Caco-2 (cell line): Measurements from ENCODE around the gene CAMKMT. TPM values are rescaled to one million over a fixed set of nuclear protein-coding genes. Genes with fewer than 3 reads are reported as not detected.

Experiments used
- BruUV-seq: library from RNA; stranded (reverse); fragments of 400-500 nt; replicated peaks from 2 replicates; lab custom pipeline; 2021; lab: Mats Ljungman, UMichigan
- CTCF ChIA-PET: fragments of 300-600 bp; sonication (Branson Sonifier 250); formaldehyde crosslinking; loops from one replicate; lab custom pipeline; 2022; ENCODE audit warnings: antibody characterized with exemption; lab: Charles Lee
- POLR2A ChIA-PET: fragments of 300-600 bp; sonication (Branson Sonifier 250); formaldehyde crosslinking; loops from one replicate; lab custom pipeline; 2022; ENCODE audit warnings: antibody characterized with exemption; lab: Charles Lee
- DNase-seq, 2 experiments: peaks; one replicate each; pipeline versions ENCODE4 v3.0.0 to v3.0.0-alpha.2; 2020 to 2022
- H3K27me3 ChIP-seq: replicated peaks from 2 replicates; pipeline ENCODE4 v1.6.0; 2011; ENCODE audit warnings: low read length; ENCODE audit not compliant: control insufficient read depth, insufficient read depth
- H3K36me3 ChIP-seq: 2 replicates; pipeline ENCODE4 v1.5.1; 2011; ENCODE audit warnings: low read length; ENCODE audit not compliant: control insufficient read depth, insufficient read depth
- H3K4me1 ChIP-seq: fragments of 250-450 bp; sonication (Bioruptor Pico); 2 replicates; pipeline ENCODE4 v1.5.1; 2020; ENCODE audit warnings: mild to moderate bottlenecking
- H3K4me3 ChIP-seq: 2 replicates; pipeline ENCODE4 v1.5.1; 2011; ENCODE audit warnings: low read depth, mild to moderate bottlenecking, control low read depth, low read length
- H3K9me3 ChIP-seq: fragments of 250-450 bp; sonication (Bioruptor Pico); 2 replicates; pipeline ENCODE4 v1.5.1; 2020; ENCODE audit warnings: mild to moderate bottlenecking, moderate library complexity
- H3K27ac Mint-ChIP-seq: one replicate; pipeline ENCODE4 v1.8.0; 2022; ENCODE audit warnings: mixed read lengths; ENCODE audit not compliant: unreplicated experiment
- H3K27me3 Mint-ChIP-seq: one replicate; pipeline ENCODE4 v1.8.0; 2022; ENCODE audit warnings: mixed read lengths; ENCODE audit not compliant: insufficient read depth, unreplicated experiment
- H3K36me3 Mint-ChIP-seq: one replicate; pipeline ENCODE4 v1.8.0; 2022; ENCODE audit warnings: mild to moderate bottlenecking, mixed read lengths; ENCODE audit not compliant: insufficient read depth, unreplicated experiment
- H3K4me1 Mint-ChIP-seq: one replicate; pipeline ENCODE4 v1.8.0; 2022; ENCODE audit warnings: low read depth, mixed read lengths; ENCODE audit not compliant: unreplicated experiment
- H3K4me3 Mint-ChIP-seq: one replicate; pipeline ENCODE4 v1.8.0; 2022; ENCODE audit warnings: mild to moderate bottlenecking, moderate library complexity, mixed read lengths; ENCODE audit not compliant: unreplicated experiment
- H3K9me3 Mint-ChIP-seq: one replicate; pipeline ENCODE4 v1.8.0; 2022; ENCODE audit warnings: mixed read lengths; ENCODE audit not compliant: unreplicated experiment
- CTCF ChIP-seq, 2 experiments: fragments of 200-600 bp in 1 of 2; IDR thresholded peaks; 1 replicate in 1 of 2; 2 replicates in 1 of 2; pipeline versions ENCODE4 v1.5.1 to v1.8.0; 2011 to 2022; ENCODE audit warnings: antibody characterized with exemption in 1 of 2, control low read depth in 1 of 2, inconsistent platforms in 1 of 2, low read depth in 1 of 2, low read length in 1 of 2, mild to moderate bottlenecking in 1 of 2, moderate library complexity in 1 of 2; ENCODE audit not compliant: insufficient read depth in 1 of 2, severe bottlenecking in 1 of 2, unreplicated experiment in 1 of 2
- intact Hi-C: fragments of 100-400 bp; cut with micrococcal nuclease; formaldehyde crosslinking; loops from one replicate; pipeline ENCODE4 v1.10.0; 2022; ENCODE audit not compliant: unreplicated experiment
- total RNA-seq: library from RNA; stranded (reverse); gene quantifications from 2 replicates; pipeline ENCODE4 v1.2.3, GENCODE V29; 2022

CAMKMT gene
- total RNA-seq, 1 experiment from 2014 or later: 25.2 TPM

GRCh38 chr2:44602446-44602845, 240.7 kb downstream of the CAMKMT start:
- no peak overlapping the region for H3K4me3 ChIP-seq
- no TSS peak for BruUV-seq
- no peaks in the 10 kb centered on the region for H3K27me3 ChIP-seq
- no peaks in the 10 kb centered on the region for H3K9me3 ChIP-seq
- no peaks in the 10 kb centered on the region for H3K27me3 Mint-ChIP-seq
- TF ChIP-seq CTCF (IDR thresholded peaks at IDR 0.05; ENCODE audit: insufficient read depth in 1 of 2, low read depth in 1 of 2, low read length in 1 of 2, severe bottlenecking in 1 of 2, unreplicated experiment in 1 of 2): no peak
- CTCF ChIA-PET: no interaction called here
- POLR2A ChIA-PET: no interaction called here
- H3K36me3 Mint-ChIP-seq: no peaks in the 10 kb centered on the region
- H3K9me3 Mint-ChIP-seq: no peaks in the 10 kb centered on the region
- DNase-seq: no peak
- H3K4me3 Mint-ChIP-seq: no peak overlapping the region
- H3K4me1 Mint-ChIP-seq: no peaks in the 10 kb centered on the region
- H3K36me3 ChIP-seq: no peaks in the 10 kb centered on the region
- no peaks in the 10 kb centered on the region for H3K4me1 ChIP-seq
- no peak overlapping the region for H3K27ac Mint-ChIP-seq
- intact Hi-C loops: no loop called here

GRCh38 chr2:44605511-44605910, 243.8 kb downstream of the CAMKMT start:
- CTCF ChIA-PET: interaction anchor here (0.6 kb wide), 1 partner anchor 198 kb away, joined by 3 read pairs; no protein-coding TSS in a partner anchor
- Histone ChIP-seq H3K9me3 (no peaks in the 10 kb centered on the region), H3K4me3 (no peak overlapping the region), H3K27me3 (no peaks in the 10 kb centered on the region), H3K36me3 (no peaks in the 10 kb centered on the region), H3K4me1 (no peaks in the 10 kb centered on the region)
- peaks cover 6% of the 10 kb centered on the region for H3K9me3 Mint-ChIP-seq
- BruUV-seq: no TSS peak
- POLR2A ChIA-PET: no interaction called here
- no peak overlapping the region for H3K27ac Mint-ChIP-seq
- intact Hi-C loops: no loop called here
- DNase-seq: no peak
- H3K27me3 Mint-ChIP-seq: no peaks in the 10 kb centered on the region
- no peaks in the 10 kb centered on the region for H3K4me1 Mint-ChIP-seq
- no peak for TF ChIP-seq CTCF (IDR thresholded peaks at IDR 0.05; ENCODE audit: insufficient read depth in 1 of 2, low read depth in 1 of 2, low read length in 1 of 2, severe bottlenecking in 1 of 2, unreplicated experiment in 1 of 2)
- H3K36me3 Mint-ChIP-seq: no peaks in the 10 kb centered on the region
- no peak overlapping the region for H3K4me3 Mint-ChIP-seq

DNA sequence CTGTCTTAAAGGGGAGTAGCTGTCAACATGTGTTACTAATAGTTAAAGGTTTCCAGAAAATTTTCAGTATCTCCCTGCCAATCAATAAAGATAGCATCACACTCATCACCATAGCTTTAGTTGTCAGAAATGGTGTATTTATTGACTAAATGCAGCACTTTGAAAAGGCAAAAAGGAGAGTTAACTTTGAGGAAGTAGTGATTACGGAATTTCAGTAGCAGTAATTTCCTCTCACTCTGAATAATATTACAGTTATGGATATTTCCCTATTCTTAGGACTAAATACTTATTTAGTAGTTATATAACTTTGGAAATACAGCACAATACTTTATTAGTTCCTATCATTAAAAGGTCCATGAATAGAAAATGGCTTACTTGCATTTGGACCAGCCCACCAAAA, 250.5 kb downstream of the CAMKMT start:
- H3K9me3 Mint-ChIP-seq: peaks cover 13% of the 10 kb centered on the region
- H3K27me3 ChIP-seq: no peaks in the 10 kb centered on the region
- ChIA-PET CTCF (no interaction called here), POLR2A (no interaction called here)
- H3K27ac Mint-ChIP-seq: no peak overlapping the region
- H3K27me3 Mint-ChIP-seq: no peaks in the 10 kb centered on the region
- H3K36me3 ChIP-seq: no peaks in the 10 kb centered on the region
- no peak overlapping the region for H3K4me3 ChIP-seq
- intact Hi-C loops: no loop called here
- no peaks in the 10 kb centered on the region for H3K4me1 ChIP-seq
- H3K36me3 Mint-ChIP-seq: no peaks in the 10 kb centered on the region
- DNase-seq: no peak
- no TSS peak for BruUV-seq
- H3K4me1 Mint-ChIP-seq: no peaks in the 10 kb centered on the region
- no peak for TF ChIP-seq CTCF (IDR thresholded peaks at IDR 0.05; ENCODE audit: insufficient read depth in 1 of 2, low read depth in 1 of 2, low read length in 1 of 2, severe bottlenecking in 1 of 2, unreplicated experiment in 1 of 2)
- no peak overlapping the region for H3K4me3 Mint-ChIP-seq
- H3K9me3 ChIP-seq: no peaks in the 10 kb centered on the region
